ENCODE data around the gene WARS2.
A peak's percentile ranks its signal among the peaks of the same experiment; 100 is the strongest.

Gene WARS2

GRCh38 chr1:119083479-119083878 lies 57.0 kb downstream of the WARS2 start:
- no peak for DNase-seq (ENCODE audit: low read depth in 2 of 2)

- DNase-seq (ENCODE audit: low read depth in 2 of 2), result no peak
These were observed 58.8 kb downstream of the WARS2 start for GRCh38 chr1:119081700-119082099.

GRCh38 chr1:119081267-119081666 lies 59.2 kb downstream of the WARS2 start:
- no peak for DNase-seq (ENCODE audit: low read depth in 2 of 2)

GRCh38 chr1:119080586-119080985 lies 59.9 kb downstream of the WARS2 start:
- peak; percentile 96 for DNase-seq (ENCODE audit: low read depth in 2 of 2)

DNA sequence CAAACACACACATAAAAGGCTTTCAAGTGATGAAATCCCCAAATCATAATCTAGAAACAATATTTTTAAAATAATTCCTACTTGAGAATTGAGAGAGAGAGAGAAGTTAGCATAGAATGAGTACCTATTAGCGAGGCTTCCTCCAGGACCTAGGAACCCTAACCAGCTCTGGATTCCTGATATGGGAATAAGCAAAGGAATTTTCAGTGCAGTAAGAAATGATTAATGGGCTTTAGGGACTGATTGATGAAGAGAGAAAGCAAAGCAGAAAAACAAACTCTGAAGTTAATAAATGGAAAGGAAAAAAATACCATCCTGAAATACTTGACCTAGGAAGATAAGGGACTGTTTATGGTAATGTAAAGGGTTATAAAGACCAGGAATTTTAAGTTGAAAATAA lies 60.6 kb downstream of the WARS2 start:
- DNase-seq (ENCODE audit: low read depth in 2 of 2), result no peak

DNA sequence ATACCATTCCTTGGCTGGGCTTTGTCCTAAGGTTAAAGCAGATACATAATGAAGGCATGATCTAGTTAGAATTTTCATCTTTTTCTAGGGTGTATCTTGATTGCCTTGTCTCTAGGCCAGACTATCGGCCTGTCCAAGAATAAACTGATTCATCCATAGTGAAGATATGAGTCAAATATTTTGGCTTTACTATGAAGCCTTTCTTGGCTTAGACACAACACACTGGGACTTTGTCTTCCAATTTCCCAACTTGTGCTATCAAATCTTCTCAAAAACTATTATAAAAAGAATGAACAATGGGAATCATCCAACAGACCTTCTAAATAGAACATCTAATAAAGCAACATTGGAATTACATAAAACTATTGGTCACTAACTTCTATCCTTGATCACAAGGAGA lies 64.8 kb downstream of the WARS2 start:
- DNase-seq (ENCODE audit: low read depth in 2 of 2), result peak; percentile 43 to 49

GRCh38 chr1:119071321-119071720 lies 69.1 kb downstream of the WARS2 start:
- no peak for DNase-seq (ENCODE audit: low read depth in 2 of 2)

GRCh38 chr1:119069682-119070081 lies 70.8 kb downstream of the WARS2 start:
- no peak for DNase-seq (ENCODE audit: low read depth in 2 of 2)

DNA sequence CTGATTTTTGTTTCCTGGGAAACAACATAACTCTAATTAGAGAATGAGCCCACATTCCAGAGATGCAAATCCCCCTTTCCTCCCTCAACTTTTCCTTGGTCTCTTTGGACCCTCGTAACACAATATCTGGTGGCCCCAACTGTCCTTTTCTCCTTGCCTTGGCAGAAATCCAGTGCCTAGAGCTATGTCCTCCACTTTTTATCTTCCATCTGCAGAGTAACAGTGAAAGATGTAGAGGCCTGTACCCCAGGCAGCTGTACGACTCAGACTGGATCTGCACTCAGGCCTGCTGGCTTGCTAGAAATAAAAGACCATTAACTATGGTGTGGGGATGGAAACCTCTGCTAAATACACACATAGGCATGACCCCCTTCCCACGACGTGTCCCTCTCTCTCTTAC lies 72.0 kb downstream of the WARS2 start:
- no peak for DNase-seq (ENCODE audit: low read depth in 2 of 2)

DNA sequence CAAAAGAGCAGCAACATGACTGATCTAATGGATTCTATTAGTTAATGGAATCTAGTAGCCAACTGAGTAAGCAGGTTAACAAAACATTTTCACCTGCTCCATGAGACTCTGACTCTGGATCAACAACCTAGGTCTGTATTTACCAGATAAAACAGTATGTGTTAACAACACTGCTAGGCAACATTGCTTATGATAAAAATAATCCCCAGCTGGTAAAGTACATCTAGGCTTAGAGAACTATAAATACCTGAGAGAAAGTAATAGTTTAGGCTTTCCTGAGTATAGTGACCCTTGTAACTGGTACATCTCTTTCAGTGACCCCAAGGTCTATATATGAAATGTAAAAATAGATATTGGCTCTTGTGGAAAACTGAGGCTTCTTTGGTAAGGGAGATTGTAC lies 78.8 kb downstream of the WARS2 start:
- no peak for DNase-seq (ENCODE audit: low read depth in 2 of 2)

GRCh38 chr1:119055568-119055967 lies 84.9 kb downstream of the WARS2 start:
- DNase-seq (ENCODE audit: low read depth in 2 of 2), result no peak

DNA sequence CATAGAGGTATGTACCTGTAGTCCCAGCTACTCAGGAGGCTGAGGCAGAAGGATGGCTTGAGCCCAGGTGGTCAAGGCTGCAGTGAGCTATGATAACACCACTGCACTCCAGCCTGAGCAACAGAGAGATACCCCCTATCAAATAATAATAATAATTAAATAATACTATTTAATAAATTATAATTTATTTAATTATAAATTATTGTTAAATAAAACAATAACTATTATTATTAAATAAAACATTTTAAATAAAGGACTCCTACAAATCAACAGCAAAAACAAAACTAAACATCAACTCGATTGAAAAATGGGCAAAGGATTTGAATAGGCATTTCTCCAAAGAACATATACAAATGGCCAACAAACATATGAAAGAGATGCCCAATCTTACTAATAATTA lies 86.5 kb downstream of the WARS2 start:
- no peak for DNase-seq (ENCODE audit: low read depth in 2 of 2)

DNA sequence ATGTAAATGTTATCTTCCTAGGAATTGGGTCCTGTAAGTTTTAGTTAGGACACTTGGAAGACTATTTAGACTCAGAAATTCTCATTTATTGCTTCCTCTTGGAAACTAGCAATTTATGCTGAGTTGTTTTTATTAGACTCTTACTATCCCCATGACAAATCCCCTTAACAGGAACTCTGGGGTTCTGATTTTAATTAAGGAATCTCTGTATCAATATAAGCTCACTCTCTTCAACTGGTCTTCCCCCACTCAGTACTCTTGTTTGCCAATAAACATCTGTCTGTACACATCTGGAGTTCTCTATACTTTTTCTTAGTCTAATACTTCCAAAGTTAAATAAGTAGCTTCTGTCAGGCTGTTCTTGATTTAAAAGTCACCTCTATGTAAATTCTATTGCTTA lies 88.2 kb downstream of the WARS2 start:
- DNase-seq (ENCODE audit: low read depth in 2 of 2), result no peak

DNA sequence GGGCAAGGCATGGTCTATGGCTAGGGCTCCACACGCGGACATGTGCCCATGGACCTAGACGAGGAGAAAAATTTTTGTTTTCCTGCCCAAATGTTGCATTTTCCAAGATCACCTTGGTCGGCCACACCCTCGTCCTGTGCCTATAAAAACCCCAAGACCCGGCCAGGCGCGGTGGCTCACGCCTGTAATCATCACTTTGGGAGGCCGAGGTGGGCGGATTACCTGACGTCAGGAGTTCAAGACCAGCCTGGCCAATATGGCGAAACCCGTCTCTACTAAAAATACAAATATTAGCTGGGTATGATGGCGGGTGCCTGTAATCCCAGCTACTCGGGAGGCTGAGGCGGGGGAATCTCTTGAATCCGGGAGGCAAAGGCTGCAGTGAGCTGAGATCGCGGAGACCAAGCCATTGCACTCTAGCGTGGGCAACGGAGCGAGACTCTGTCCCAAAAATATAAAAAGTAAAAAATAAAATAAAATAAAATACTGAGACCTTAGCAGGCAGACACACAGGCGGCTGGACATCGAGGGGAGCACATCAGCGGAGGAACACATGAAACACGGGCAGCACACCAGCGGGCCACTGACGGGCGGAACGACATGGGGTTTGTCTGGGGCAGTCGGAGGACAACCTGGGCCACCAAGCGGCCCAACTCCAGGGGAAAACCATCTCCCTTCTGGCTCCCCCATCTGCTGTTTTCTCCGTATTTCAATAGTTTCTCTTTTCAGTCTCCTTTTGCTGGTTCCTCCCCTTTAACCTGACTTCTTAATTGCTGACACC lies 91.6 kb downstream of the WARS2 start:
- DNase-seq (ENCODE audit: low read depth in 2 of 2), result no peak

GRCh38 chr1:119046785-119047438 lies 93.5 kb downstream of the WARS2 start:
- peak; percentile 65 to 69 for DNase-seq (ENCODE audit: low read depth in 2 of 2)

DNA sequence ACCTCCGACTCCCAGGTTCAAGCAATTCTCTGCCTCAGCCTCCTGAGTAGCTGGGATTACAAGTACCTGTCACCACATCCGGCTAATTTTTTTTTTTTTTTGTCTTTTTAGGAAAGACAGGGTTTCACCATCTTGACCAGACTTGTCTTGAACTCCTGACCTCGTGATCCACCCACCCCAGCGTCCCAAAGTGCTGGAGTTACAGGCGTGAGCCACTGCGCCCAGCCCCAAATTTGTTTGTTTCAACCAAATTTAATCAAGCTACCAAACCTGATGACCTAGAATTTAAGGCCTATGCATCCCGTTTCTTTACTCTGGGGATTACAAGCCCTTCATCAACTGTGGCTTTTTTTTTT lies 94.0 kb downstream of the WARS2 start:
- DNase-seq (ENCODE audit: low read depth in 2 of 2), result no peak

DNA sequence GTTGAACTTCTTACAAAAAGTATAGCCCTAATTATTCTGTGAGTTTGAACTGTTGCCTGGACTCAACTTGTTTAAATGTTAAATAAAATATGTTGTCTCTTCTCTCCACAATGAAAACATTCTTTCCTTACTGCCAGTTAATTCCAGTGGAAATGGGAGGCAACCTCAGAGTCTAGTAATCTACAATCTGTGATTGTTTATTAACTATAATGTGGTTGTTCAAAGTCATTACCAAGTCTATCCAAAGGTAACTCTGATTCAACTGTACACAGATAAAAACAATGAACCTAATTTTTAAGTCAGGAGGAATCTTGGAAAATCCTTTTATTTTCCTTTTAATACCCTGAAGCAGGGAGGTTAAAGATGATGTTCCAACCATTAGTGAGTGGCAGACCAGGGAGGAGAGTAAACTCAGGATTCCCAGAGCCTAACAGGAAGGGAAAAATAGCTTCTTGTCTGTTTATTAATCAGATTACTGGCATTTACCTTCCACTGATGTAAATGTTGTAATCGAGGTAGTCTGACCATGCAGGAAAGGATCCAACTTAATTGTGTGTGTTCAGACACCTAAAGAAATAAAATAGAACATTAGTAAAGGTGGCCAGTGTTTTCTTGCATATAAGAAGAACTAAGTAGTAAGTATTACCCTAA lies 95.2 kb downstream of the WARS2 start:
- no peak for DNase-seq (ENCODE audit: low read depth in 2 of 2)

GRCh38 chr1:119040906-119041305 lies 99.5 kb downstream of the WARS2 start:
- DNase-seq (ENCODE audit: low read depth in 2 of 2), result peak; percentile 18 to 38

DNA sequence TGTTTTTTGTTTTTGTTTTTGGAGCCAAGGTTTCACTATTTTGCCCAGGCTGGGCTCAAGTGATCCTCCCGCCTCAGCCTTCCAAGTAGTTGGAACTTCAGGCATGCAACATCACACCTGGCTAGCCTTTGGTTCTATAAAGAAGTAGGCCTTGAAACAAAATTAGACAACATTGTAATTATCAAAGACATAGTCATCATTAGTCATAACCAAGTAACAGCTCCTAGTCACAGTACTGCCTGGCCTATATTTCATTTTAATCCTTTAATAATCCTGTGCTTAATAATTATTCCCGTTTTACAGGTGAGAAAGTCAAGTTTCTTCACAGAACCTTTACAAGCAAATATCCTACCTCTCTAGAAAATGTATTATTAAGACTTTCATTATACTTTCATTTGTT lies 100.0 kb downstream of the WARS2 start:
- DNase-seq (ENCODE audit: low read depth in 2 of 2), result no peak

DNA sequence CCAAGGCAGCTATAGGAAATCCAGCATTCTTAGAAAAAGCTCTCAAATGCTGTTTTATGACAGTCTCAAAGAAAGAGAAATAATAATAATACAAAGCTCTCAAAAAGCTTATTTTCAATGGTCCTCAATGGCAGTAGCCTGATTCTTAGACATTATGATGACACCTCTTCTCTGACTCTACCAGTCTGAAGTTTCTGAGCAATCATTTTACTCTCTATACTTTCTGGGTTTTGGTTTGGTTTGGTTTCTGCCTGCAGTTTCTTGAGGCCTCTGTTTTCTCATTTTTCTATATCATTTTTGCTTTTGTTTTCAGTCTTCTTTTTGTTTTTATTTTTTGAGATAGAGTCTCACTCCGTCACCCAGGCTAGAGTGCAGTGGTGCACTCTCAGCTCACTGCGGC lies 102.1 kb downstream of the WARS2 start:
- DNase-seq (ENCODE audit: low read depth in 2 of 2), result no peak

- no peak for DNase-seq (ENCODE audit: low read depth in 2 of 2)
These were observed 106.1 kb downstream of the WARS2 start for GRCh38 chr1:119034359-119034758.

GRCh38 chr1:119032986-119033385 lies 107.5 kb downstream of the WARS2 start:
- no peak for DNase-seq (ENCODE audit: low read depth in 2 of 2)

DNA sequence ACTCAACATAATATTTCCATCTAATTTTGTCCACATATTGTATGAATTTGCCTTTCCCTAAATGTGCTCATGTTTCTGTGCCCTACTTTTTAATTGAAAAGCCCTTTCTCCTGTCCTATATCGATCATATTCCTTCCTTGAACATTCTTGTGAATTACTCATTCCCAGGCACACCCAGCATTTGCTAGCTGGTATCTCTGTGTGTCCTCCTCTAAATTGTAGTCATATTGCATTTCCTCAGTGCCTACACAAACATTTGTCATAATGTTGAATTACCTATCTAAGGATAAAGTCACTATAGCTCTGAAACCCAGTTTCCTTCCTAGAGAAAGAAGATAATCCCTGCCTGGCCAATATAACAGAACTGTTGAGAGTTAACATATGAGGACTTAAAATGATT lies 112.7 kb downstream of the WARS2 start:
- DNase-seq (ENCODE audit: low read depth in 2 of 2), result no peak

Measured in fibroblast of skin of left quadriceps (primary cell).